ENCODE results near the gene NEU4. TPM values are rescaled to one million over a fixed set of nuclear protein-coding genes. Genes with fewer than 3 reads are reported as not detected.
"Not testable (repeated sequence)": the region's sequence is repeated elsewhere in the genome, so short reads cannot be mapped to it uniquely, and the experiment has no call there.

The NEU4 gene
- total RNA-seq, 1 experiment from 2014 or later = not detected

DNA sequence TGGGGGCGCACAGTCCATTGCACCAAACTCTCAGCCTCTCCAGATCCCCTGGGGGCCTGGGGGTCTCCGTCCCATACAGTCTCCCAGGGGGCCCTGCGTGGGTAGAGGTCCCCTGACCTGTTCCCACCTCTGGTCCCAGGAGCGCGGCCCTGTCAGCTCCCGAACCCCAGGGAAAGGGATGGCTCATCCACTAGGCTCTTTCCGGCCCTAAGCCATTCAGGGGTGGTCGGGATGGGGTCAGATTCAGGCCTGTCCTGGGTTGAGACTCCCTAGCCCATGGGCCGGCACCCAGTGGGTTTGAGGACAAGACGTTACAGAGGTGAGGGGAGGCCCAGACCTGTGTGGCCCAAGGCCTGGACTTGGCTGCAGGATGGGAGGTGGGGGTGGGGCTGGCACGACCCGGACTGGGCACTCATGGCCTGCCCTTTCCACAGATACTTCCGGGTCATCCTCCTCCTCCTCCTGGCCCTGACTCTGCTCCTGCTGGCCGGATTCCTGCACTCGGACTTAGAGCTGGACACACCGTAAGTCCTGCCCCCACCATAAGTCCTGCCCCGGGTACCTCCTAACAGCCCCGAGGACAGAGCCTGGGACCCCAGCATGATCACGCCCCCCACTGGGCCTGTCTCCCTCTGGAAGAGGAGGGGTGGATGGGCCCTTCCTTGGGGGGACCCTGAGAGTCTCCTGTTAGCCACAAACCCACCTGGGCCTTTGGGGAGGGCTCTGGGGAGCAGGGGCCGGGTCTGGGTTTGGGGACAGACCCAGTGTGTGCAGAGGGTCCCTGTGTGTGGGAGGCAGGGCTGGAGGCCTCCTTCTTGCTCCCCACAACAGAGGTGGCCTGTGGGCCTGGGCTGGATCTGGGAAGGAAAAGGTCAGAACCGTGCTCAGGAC is 10.1 kb upstream of the NEU4 start:
- no peak for DNase-seq (ENCODE audit: low spot score)

DNA sequence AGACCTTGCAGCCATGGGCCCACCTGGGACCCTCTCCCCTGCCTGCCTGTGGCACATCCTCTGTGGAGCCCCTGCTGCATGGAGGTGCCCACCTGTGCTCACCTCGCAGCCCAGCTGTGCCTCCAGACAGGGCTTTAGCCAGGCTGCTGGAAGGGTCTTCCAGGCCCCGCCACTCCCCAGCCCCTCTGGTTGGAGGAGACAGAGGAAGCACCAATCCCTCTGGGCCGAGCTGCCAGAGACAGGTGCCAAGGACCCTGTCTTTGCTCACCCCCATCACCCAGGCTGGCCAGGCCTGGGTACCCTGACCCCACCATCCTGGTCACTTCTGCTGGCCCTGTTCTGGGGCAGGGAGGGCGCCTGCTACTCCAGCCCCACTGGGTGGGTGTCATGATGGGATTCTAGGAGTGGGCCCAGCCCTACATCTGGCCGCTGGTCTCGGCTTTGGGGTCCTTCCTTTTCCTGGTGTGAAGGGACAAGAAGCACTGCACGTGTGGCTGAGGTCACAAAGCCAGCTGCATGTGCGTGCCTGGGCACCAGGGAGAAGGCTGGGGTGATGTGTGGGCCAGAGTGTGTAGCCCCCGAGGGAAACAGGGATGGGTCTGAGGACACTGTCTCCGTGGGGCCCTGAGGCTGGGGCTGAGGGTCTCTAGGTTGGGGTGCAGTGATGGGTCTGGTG is 9.3 kb upstream of the NEU4 start:
- DNase-seq (ENCODE audit: low spot score) = no peak

DNA sequence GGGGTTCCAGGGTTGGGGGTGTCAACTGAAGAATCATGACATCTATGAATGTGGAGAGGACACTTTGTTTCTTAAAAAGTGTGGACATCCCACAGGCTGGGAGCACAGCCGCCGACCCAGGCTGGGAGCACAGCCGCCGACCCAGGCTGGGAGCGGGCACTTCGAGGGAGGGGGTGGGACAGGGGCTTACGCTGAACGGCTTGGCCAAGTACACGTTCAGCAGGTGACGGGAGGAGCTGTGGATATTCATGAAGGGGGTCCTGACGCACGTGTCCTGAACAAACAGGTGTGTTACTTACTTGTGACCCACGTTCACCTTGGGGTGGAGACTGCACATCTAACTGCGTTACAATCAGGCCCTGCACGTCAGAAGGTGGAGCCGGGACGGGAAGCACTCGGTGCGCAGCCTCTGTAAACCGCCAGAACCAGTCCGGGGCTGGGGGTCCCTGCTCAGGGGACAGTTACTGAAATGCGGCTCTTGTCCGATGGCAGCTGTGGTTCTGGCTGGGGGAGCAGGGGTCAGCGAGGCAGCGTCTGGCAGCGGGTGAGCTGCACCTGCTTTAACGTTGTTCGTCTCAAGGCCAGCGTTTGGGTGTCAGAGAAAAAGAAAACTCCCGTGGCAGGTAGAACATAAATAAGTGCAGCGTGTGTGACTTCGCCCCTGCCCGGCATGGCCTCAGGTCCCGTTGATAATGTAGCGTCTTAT is 8.6 kb upstream of the NEU4 start:
- DNase-seq (ENCODE audit: low spot score) = not testable (repeated sequence)

DNA sequence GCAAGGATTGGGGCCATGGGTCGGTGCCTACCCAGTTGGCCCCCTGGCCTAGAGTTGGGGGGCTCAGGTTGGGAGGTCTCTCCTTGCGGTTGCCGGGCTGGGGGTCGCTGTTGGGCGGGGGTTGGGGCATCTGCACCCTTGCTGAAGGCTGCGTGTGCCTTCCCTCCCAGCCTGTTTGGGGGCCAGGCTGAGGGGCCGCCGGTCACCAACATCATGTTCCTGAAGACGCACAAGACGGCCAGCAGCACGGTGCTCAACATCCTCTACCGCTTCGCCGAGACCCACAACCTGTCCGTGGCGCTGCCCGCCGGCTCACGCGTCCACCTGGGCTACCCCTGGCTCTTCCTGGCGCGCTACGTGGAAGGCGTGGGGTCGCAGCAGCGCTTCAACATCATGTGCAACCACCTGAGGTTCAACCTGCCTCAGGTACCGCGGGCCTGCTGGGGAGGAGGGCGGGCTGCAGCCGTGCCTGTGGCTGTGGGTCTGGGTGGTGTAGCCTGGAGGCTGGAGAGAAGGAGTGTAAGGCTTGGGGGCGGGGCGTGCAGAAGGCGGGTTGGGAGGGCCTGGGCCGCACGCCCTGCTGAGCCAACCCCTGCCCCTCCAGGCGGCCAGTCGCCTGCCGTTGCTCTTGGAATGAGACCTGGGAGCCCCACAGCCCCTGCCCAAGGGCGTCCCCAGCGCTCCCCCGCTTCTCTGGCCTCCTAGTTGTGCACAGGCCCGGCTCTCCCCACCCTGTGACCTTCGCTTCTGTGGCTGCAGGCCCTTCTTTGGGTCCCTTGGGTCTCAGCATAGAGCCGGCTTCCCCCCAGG is 7.2 kb upstream of the NEU4 start:
- DNase-seq (ENCODE audit: low spot score) = no peak

DNA sequence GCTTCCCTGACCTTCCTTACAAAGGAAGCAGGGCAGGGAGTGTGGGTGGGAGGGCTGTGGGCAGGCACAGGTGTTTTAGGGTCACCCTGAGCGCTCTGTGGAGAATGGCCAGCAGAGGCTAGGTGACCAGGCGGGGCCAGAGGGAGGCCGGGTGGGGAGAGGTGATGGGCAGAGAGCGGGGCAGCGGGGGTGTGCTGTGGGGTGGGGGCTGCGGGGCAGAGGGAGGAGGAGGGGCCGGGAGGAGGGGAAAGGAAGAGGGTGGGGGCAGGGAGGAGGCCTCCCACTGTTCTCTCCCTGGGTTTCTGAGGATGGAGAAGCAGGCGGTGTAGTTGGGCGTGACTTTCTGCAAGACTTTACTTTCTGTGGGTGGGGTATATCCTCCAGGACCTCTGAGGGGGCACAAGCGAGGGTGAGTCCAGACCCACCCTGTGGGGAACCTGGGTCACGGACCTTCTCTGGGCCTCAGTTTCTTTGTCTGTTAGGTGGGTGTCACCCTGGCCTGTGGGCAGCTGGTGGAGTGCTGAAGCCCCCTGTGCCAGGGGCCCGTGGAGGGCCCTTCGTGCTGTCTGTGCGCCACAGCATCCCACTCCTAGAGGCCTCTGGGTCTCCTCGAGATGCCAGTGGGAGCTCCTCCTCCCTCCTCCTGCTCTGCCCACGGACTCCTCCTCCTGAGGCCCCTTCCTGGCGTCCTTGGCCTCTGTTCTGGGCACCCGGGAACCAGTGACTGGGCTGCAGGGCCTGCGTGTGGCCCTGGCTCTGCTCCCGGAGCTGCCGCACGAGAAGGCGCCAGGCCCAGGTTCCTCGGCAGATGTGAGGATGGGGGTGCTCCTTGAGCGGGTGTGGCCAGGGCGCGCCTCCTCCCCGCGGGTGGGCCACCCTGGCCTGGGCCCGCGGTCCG is 6.3 kb upstream of the NEU4 start:
- DNase-seq (ENCODE audit: low spot score) = no peak

DNA sequence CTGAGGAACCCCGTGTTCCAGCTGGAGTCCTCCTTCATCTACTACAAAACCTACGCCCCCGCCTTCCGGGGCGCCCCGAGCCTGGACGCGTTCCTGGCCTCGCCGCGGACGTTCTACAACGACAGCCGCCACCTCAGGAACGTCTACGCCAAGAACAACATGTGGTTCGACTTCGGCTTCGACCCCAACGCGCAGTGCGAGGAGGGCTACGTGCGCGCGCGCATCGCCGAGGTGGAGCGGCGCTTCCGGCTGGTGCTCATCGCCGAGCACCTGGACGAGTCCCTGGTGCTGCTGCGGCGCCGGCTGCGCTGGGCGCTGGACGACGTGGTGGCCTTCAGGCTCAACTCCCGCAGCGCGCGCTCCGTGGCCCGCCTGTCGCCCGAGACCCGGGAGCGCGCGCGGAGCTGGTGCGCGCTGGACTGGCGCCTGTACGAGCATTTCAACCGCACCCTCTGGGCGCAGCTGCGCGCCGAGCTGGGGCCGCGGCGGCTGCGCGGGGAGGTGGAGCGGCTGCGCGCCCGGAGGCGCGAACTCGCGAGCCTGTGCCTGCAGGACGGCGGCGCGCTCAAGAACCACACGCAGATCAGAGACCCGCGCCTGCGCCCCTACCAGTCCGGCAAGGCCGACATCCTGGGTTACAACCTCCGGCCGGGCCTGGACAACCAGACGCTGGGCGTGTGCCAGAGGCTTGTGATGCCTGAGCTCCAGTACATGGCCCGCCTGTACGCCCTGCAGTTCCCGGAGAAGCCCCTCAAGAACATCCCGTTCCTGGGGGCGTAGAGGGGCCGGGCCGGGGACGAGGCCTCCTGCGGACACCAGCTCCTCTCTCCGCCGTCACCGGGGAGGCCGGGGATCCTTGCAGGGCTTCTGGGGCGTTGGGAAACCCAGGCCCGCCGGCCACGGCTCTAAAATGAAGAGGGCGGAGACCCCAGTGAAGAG is 5.3 kb upstream of the NEU4 start:
- no peak for DNase-seq (ENCODE audit: low spot score)

DNA sequence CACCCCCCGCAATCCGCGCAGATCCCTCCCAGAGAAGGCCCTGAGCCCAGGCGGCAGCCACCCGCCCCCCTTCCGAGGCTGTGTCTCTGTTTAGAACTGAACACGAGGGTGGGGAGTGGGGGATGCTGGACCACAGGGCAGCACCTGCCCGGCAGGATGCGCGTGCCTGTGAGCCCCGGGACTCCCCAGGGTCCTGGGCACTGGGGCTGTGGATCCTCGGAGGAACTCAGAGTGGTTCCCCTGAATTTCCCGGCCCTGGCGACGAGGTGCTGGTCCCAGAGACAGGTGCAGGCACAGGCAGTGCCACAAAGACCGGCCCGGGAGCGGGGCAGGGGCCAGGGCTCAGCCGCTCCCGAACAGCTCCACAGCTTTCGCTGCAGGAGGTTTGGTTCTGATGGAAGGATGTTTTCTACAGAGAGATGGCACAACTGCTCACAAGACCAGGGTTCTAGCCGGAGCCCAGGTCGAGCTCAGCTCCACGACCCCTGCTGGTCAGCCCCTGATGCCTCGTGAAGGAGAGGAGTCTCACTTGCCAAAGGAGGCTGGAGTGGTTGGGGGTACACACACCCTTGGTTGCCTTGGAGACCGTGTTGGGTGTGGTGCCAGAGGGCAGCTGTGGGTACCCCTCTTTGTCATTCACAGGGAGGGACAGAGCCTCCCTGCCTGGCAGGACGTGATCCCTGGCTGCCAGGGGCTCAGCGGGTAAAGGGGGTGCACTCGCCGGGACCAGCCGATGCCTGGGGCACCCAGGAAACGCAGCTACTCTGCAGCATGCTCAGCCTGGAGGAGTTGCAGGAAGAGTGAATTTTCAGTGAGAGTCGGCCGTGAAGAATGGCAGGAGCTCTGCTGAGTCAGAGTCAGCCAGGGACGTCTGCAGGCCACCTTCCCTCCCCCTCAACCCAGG is 4.4 kb upstream of the NEU4 start:
- DNase-seq (ENCODE audit: low spot score) = no peak

DNA sequence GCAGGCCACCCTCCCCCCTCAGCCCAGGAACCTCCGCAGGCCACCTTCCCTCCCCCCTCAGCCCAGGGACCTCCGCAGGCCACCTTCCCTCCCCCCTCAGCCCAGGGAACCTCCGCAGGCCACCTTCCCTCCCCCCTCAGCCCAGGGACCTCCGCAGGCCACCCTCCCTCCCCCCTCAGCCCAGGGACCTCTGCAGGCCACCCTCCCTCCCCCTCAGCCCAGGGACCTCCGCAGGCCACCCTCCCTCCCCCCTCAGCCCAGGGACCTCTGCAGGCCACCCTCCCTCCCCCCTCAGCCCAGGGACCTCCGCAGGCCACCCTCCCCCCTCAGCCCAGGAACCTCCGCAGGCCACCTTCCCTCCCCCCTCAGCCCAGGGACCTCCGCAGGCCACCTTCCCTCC is 2.8 kb upstream of the NEU4 start:
- DNase-seq (ENCODE audit: low spot score) = not testable (repeated sequence)

DNA sequence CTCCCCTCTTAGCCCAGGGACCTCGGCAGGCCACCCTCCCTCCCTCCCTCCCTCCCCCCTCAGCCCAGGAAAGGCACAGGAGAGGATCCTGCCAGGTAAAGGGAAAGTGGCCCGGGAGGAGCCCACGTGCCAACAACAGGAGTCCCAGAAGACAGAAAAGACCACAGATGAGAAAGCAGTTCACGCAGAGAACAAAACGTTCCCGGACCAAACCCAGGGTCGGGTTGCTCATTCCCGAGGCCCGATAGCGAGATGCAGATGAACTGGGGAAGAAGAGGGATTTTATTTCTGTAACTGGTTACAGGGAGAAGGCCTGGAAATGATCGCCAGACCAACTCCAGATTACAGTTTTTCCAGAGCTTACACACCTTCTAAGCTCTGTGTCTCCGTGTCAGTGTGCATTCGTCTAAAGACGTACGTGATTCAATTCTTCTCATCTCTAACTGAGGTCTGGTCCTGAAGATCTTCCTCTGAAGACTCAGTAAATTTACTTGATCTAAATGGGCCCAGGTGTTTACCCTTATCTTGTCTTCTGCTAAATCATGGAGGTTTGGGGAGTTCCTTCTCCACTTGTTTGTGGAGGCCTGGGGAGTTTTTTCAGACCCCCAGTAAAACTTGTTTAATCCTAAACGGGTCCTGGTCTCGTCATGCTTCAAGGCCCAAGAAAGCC is 807 bp upstream of the NEU4 start:
- no peak for DNase-seq (ENCODE audit: low spot score)

DNA sequence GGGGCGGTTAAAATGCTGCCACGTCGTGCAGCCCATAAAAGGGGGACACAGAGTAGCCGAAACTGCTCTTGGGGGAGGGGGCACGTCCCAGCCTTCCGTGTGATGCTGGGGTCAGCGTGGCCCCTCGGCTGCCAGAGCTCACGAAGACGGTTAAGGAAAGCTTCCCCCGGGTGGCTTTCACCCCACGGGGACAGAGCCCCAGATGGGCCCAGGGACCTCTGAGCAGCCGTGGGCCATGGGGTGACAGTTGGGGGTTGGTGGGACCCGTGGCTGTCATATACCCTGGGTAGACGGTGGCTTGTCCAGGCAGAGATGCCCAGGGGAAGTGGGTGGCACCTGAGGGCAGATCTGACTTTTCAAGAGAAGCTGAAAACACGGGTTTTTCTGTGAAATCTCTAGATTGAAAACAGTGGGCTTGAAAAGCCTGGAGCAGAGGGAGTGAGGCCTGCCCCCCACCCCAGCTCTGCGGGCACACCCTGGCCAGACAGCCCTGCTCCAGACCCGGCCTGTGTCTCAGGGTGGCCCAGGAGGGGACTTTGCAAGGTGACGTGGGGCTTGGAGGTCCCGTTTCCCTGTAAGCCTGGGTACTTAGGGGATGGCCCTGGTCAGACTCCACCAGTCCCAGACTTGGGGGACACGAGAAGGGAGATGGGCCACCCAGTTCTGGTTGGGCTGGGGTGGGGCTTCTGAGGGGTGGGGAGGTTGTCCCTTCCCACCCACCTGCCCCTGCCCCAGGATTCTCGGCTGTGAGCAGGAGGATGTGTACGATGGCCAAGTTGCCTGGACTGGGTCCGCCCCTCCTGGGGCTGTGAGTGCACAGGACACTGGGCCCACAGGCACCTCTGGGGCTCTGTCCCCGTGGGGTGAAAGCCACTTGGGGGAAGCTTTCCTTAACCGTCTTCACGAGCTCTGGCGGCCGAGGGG is 652 bp downstream of the NEU4 start:
- no peak for DNase-seq (ENCODE audit: low spot score)

DNA sequence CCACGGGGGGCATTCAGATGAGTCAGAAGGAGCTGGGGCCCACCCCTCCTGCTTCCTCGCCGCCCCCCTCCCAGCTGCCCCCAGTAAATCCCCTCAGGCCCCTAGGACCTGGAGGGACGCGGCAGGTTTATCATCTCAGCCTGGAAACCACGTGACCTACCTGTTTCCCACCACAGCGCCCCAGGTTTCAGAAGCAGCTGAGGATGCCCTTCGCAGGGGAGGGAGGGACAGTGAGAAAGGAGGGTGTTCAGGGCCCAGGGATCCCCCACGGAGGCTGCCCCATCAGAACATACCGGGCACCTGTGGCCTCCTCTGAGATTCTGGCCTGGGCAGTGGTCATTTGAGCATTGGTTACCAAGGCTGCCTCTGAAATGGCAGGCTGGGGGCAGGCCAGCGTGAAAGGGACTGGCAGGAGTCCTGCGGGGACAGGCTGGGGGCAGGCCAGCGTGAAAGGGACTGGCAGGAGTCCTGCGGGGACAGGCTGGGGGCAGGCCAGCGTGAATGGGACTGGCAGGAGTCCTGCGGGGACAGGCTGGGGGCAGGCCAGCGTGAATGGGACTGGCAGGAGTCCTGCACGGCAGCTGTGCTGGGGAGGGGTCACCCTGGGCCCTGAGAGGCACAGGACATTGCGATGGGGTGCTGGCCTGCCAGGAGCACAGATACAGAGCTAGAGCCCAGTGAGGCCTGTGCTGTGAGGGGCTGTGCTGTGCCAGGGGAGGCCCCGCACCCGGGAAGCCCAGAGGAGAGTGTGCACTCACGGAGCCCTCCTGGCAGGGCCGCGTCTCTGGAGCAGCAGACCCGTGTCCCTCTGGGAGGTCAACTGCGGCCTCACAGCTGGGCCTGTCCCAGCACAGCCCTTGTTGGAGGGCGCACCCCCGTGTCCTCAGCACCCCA is 1.6 kb downstream of the NEU4 start:
- DNase-seq (ENCODE audit: low spot score) = no peak

DNA sequence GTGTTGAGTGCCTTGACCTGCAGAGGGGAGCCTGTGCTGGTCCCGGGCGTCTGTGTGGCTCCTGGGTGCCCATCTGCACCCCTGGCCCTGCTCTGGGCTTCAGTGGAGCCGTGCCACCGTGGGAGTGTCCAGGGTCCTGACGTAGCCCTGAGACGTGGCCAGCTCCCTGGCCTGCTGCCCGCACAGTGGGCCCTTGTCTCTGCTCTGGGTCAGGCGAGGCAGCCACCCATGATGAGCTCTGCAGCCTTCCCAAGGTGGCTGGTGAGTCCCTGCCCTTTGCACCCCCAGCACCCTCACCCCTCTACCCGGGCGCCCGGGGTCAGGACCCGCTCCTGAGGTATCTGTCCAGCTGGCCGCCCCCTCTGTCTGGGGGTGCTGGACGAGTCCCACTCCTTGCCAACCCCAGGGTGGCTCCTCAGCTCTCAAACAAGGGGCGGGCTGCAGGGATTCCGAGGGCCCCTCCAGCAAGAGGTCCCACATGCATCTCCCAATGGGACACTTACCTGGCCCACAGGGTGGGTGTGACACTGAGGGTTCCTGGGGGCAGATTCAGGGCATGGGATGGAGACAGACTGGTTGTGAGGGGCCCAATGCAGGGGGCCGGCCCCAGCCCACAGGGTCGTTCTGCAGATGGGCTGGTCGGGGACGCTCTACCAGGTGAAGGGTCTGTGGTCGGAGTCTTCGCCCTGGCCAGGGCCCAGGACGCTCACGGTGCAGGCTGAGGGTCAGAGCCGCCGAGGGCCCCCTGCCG is 2.4 kb downstream of the NEU4 start:
- no peak for DNase-seq (ENCODE audit: low spot score)

DNA sequence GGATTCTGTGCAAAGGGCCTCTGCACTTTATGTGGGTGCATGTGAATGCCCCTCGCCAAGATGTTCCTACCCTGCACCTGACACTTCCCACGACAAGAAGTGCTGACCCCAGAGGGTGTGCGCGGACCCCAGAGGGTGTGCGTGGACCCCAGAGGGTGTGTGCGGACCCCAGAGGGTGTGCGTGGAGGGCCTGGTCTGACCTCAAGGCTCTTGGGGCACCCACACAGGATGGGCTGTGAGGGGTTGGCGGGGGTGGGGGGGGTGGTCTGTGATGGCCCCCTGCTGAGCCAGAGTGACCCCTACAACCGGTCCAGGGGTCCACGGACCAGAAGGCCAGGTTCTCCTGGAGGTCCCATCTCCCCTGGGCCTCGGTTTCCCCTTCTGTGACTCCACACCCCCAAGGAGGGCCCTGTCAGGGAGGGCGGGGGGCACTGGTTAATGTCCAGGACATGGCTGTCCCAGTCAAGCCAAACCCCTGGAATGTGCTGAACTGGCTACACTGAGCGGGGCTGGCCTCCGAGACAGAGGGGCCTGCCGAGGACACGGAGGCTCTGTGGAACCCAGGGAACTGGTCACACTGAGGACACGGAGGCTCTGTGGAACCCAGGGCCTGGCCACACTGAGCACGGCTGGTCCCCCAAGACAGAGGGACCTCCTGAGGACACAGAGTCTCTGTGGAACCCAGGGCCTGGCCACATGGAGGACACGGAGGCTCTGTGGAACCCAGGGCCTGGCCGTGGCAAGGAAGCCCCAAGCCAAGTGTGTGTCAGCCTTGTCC is 3.1 kb downstream of the NEU4 start:
- DNase-seq (ENCODE audit: low spot score) = no peak
